Thoracic aorta (tissue), 2 donors: Measurements from ENCODE around the gene EHMT1. TPM values are rescaled to one million over a fixed set of nuclear protein-coding genes. Genes with fewer than 3 reads are reported as not detected.

Experiments
- ATAC-seq: fragments of 150-250 bp; one replicate; pipeline ENCODE4 v1.8.0; 2017; ENCODE audit warnings: low read depth; ENCODE audit not compliant: insufficient number of reproducible peaks, low FRiP score
- DNase-seq: peaks from one replicate; pipeline ENCODE4 v3.0.0-alpha.2; 2020; ENCODE audit warnings: low spot score
- H3K27ac ChIP-seq, 2 donors: fragments of 200-600 bp; sonication (generic); 1 replicate in 1 of 2; 2 replicates in 1 of 2; pipeline ENCODE4 v1.5.1; 2016; ENCODE audit warnings: mild to moderate bottlenecking in 2 of 2, moderate library complexity in 2 of 2
- H3K27me3 ChIP-seq: fragments of 200-600 bp; sonication (generic); replicated peaks from 2 replicates; pipeline ENCODE4 v1.6.0; 2016; ENCODE audit warnings: mild to moderate bottlenecking; ENCODE audit not compliant: insufficient read depth
- H3K36me3 ChIP-seq: fragments of 200-600 bp; sonication (generic); one replicate; pipeline ENCODE4 v1.5.1; 2016
- H3K4me1 ChIP-seq, 2 donors: fragments of 200-600 bp; sonication (generic); 1 replicate in 1 of 2; 2 replicates in 1 of 2; pipeline versions ENCODE4 v1.5.1 to v1.6.0; 2016; ENCODE audit warnings: low read depth in 2 of 2, mild to moderate bottlenecking in 1 of 2; ENCODE audit not compliant: control insufficient read depth in 1 of 2
- H3K4me3 ChIP-seq: fragments of 200-600 bp; sonication (generic); 2 replicates; pipeline ENCODE4 v1.5.1; 2016; ENCODE audit warnings: mild to moderate bottlenecking
- H3K9me3 ChIP-seq: fragments of 200-600 bp; sonication (generic); 2 replicates; pipeline ENCODE4 v1.5.1; 2016
- CTCF ChIP-seq: fragments of 200-600 bp; sonication (generic); IDR thresholded peaks from one replicate; pipeline ENCODE4 v1.5.1; 2019; ENCODE audit warnings: antibody characterized with exemption
- total RNA-seq, 2 donors: library from RNA; depleted of rRNA; stranded (reverse); fragments of >200 nt; gene quantifications; one replicate each; pipeline versions ENCODE4 v1.1.0 to v1.2.3, GENCODE V29; 2016

Gene EHMT1
- total RNA-seq, 2 donors from 2014 or later: 67.6 to 150 TPM

GRCh38 chr9:137613738-137614523 is 4.9 kb upstream of the EHMT1 start:
- DNase-seq (no peak), ATAC-seq (no peak)
- H3K36me3 ChIP-seq: peaks cover 18% of the 10 kb centered on the region
- no peaks in the 10 kb centered on the region for H3K27me3 ChIP-seq
- H3K4me3 ChIP-seq: no peak overlapping the region
- no peaks in the 10 kb centered on the region for H3K9me3 ChIP-seq
- H3K4me1 ChIP-seq: peaks cover 18 to 32% of the 10 kb centered on the region in 2 donors
- no peak for TF ChIP-seq CTCF
- no peak overlapping the region for H3K27ac ChIP-seq

- Histone ChIP-seq H3K27ac (no peak overlapping the region), H3K4me3 (no peak overlapping the region), H3K27me3 (no peaks in the 10 kb centered on the region), H3K36me3 (peaks cover 18% of the 10 kb centered on the region), H3K4me1 (peaks cover 20 to 35% of the 10 kb centered on the region in 2 donors), H3K9me3 (no peaks in the 10 kb centered on the region)
- TF ChIP-seq CTCF: no peak
- DNase-seq: no peak
- no peak for ATAC-seq
Measured at GRCh38 chr9:137614631-137615386, 4.0 kb upstream of the EHMT1 start.

GRCh38 chr9:137615387-137615871 is 3.4 kb upstream of the EHMT1 start:
- no peak for TF ChIP-seq CTCF
- H3K4me3 ChIP-seq: no peak overlapping the region
- DNase-seq (no peak), ATAC-seq (no peak)
- no peaks in the 10 kb centered on the region for H3K9me3 ChIP-seq
- H3K4me1 ChIP-seq: peaks cover 27 to 42% of the 10 kb centered on the region in 2 donors
- H3K27me3 ChIP-seq: no peaks in the 10 kb centered on the region
- no peak overlapping the region for H3K27ac ChIP-seq
- H3K36me3 ChIP-seq: peaks cover 18% of the 10 kb centered on the region

- no peak for TF ChIP-seq CTCF
- DNase-seq: no peak
- Histone ChIP-seq H3K4me1 (peaks cover 30 to 39% of the 10 kb centered on the region in 2 donors), H3K4me3 (peak overlapping the region; percentile 80), H3K36me3 (peaks cover 14% of the 10 kb centered on the region), H3K9me3 (no peaks in the 10 kb centered on the region), H3K27me3 (no peaks in the 10 kb centered on the region), H3K27ac (peak overlapping the region; percentile 55 to 76)
- ATAC-seq: peak; percentile 14
Measured at GRCh38 chr9:137619240-137620047, 639 bp downstream of the EHMT1 start.
